MV-4-11 (cell line): Measurements from ENCODE around the gene MED13L.
A peak's percentile ranks its signal among the peaks of the same experiment; 100 is the strongest.
"Not testable (repeated sequence)": the region's sequence is repeated elsewhere in the genome, so short reads cannot be mapped to it uniquely, and the experiment has no call there.

ENCODE experiments used
- DNase-seq: peaks from one replicate; lab custom pipeline; 2025; lab: John Stamatoyannopoulos, UW

Gene MED13L

DNA sequence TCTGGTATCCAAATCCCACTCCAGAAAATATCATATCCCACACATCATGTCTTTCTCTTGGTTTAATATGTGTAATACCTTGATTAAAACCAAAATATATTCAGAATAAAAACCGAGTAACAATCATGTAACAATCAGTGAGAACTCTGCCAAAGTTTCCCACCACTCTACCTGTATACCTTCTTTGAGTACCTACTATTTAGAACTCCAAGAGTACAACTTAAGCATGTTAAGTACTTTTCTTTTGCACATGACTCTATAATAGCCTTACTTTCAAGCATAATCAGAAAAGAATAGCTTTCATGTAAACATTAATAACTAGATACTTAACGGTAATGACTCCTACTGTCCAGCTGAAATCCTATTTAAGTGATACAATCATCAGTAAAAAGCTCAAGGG lies 223.2 kb downstream of the MED13L start:
- no peak for DNase-seq

DNA sequence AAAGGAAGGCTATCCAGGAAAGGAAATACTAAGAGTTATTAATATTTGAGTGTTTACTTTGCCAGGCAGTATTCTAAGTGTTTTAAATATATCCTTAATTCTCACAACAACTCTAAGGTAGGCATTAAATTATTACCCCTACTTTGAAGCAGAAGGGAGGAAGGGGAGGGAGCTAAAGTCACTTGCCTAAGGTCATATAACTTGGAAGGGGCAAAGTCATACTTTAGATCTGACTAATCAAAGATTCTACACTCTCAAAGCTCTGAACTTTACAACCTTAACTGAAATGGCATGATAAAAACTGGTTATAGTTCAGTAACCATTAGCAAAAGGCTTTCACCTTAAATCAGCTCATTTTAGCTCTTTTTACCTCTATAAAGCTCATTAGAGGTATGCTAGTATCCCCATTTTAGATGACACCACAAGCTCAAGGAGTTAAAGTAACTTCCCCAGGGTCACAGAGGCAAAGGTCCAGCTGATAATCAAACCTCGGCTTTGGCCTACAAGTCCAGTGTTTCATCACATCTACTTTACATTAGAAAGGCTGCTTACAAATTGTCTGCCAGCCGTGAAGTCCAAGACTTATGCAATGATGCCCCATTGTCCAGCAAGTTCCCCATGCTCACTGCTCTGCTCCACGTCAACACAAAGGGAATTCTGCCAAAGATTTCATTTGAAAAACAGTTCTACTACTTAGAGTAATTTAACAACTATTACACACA lies 223.9 kb downstream of the MED13L start:
- DNase-seq, result no peak

DNA sequence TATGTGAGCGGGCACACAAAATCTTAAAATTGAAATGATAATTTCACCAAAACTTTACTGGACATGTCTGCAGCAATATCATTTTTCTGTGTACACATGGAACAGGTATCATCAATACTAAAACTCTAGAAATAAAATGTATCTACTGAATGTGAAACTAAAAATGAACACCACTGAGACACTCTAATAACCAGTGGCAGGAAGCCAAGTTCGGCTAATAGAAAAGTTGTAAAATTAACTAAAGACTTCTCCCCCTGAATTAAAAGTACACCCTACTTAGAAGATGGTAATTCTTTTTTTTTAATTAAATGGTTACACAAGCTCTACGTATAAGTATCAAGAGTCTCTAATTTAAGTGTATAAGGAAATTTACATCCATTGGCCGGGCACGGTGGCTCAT lies 227.2 kb downstream of the MED13L start:
- no peak for DNase-seq

DNA sequence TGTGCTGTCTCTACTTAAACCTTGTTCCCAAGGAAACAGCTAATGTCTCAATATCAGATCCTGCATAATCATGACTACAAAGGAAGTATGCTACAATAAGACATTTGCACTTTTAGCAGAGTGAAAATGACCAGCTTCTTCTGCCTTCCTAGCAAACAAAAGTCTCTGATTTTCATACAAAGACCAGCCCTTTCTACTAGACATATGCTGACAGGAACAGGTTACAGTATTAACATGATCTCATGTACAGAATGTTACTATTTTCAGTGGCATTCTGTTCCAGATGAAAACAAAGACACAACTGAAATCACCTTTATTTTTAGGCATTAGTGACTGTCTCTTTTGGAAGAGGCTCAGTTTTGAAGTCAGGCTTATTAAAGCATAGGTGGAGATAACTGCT lies 228.6 kb downstream of the MED13L start:
- no peak for DNase-seq

DNA sequence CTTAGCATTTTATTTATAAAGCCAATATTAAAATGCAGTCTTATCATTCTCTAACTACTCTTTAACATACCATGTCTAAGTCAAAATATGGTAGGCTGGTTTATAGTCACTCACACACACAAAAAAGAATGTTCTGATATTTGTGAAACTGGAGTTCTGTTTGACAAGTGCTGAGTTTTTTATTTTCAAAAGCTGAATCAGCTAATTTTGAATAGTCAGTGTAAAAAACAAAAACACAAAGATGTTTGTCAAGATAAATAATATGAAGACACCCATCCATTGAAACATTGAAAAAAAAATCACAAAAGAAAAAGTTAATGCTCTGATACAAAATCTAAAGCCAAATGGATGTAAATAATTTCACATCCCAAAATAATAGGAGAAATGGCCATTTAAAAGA lies 231.5 kb downstream of the MED13L start:
- DNase-seq, result no peak

DNA sequence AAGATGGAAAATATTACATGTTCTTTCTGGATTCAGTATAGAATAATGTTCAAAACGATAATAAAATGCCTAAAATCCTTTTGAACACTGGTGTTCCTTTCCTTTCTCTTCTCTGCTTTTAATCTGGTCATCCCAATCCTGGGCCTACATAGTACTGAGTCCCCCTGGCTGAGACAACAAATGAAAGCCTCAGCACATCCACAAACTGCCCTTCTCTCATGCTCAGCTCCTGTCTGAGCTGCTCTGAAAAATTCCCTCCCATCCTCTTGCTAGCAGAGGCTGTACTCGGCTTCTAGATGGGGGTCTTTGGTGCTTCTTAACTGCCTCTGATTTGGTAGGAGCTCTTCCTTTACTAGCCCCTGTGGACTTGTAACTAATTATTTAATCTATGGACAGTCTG lies 232.3 kb downstream of the MED13L start:
- DNase-seq, result no peak

DNA sequence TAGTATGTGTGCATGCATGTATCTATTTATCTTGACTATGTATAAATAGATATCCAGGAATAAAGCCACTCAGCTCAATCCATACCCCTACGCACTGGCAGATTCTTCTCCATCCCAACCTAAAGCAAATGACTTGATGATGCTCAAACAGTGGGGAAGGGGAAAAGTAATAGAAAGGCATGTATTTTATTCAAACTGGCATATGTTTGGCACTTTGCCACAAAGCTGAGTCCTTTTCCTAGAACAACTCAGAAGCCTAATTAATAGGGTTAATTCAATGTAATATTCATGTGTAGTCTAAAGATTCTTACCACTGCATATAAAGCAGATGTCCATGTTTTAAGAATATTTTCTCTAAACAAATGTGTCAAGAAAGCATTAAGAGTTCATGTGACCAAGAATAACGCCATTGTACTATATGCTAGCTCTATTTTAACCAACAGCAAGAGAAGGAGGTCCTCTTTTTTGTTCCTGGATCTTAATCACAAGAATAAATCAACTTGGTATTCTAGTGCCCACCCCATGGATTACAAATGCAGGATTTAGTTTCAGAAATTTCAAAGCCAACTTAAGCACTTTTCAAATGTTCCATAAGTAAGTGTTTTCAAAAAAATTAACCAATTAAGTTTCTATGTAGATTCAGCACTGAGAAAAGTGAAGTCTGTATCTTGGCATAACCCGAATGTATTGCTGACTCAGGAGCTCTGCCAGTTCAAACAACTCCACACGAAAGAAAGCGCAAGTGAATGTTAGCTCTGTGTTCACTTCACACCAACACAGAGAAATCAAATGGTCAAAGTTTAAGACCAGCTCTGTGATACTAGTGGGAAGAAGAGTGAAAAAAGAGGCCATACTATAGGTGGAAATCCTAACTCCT lies 233.6 kb downstream of the MED13L start:
- no peak for DNase-seq

DNA sequence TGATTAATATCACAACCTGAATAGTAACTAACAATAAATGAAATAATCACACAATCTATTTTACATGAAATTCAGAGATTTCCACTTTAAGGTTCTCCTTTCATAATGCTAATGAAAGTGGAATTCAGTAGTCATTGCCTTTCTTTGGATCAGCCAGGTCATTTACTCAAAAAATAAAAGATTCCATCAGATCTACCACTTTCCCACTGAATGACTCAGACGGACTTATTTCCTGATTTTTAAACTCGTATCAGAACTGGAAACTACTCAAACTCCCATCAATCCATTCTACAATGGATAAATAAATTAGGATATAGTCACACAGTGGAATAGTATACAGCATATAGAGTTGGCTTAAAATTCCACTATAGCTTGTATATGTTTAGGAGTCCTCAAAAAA lies 237.1 kb downstream of the MED13L start:
- DNase-seq, result no peak

DNA sequence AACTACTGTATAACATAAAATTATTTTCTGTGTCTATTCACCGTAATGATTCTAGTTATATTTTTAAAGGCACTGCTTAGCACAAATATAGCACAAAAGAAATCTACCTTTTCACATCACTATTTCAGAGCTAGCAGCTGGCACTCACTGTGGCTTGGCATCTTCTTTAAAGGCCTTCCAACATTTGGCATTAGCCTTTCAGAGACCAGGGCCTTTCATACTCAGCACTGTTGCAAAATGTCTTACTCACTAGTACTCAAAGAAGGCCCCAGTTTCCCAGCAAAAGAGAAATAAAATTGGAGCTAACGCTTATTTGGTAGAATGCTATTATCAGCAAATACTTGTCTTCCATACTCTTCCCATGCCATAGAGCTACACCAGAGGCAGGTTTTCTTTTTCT lies 238.4 kb downstream of the MED13L start:
- no peak for DNase-seq

DNA sequence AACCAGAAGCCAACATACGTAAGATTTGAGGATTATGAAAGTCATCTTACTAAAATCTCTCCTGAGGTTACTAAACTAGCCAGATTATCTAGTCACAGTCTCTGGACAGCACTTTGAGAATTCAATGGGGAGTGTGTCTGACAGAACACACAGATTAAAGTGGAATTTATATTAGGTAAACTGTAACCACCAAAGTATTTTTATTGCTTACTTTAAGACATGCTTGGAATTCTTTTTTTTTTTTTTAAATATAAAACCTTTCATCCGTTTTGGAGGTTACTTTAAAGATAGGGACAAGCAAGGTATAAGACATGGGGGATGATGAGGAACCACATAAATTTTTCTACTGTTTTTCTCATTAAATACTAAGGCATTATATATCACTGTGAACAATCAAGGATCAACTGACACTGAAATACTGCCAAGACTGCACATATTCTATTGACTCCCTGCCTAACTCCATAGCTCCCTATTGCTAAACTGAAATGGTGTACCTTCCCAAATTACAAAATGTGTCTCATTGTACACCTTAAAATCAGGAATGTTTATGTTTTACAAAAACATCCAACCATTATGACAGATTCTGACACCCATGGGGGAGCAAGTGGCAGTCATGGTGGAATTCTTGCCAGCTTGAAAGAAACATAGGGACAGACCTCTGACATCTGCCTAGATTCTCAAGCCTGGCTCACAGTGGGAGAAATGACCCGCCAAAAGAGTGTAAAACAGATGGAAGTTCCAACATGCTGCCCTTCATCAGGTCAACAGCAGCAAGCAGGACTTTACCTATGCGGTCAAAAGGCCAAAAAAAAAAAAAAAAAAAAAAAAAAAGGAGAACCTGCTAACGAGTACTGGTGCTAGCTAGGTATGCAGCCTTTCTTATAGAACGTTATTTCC lies 239.3 kb downstream of the MED13L start:
- no peak for DNase-seq

DNA sequence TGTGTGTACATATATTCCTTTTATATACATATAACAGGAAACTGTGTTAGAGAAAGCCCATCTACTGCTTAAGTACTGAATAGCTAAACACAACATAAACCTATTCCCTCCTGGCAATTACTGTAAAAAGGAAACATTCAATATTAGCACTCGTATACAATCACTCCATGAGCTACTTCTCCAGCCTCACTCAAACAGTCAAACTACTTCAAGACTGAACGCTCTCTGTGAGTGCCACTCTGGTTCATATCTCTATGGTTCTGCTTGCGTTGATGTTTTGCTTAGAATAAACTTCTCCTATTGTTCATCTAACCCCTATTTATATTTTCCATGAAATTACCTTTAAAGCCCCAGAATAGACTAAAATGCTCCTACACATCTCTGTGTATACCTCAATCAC lies 243.7 kb downstream of the MED13L start:
- DNase-seq, result no peak

DNA sequence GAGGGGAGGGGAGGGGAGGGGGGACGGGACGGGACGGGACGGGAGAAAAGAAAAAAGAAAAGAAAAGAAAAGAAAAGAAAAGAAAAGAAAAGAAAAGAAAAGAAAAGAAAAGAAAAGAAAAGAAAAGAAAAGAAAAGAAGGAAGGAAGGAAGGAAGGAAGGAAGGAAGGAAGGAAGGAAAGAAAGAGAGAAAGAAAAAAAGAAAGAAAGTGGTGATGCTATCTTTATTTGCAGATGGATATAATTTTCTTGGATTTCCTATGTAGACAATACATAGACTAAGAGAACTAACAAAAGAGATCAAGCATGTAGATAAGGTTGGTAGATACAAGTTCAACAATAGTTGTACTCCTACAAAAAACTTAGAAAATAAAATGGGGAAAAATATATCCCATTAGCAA lies 245.9 kb downstream of the MED13L start:
- DNase-seq, result not testable (repeated sequence)

DNA sequence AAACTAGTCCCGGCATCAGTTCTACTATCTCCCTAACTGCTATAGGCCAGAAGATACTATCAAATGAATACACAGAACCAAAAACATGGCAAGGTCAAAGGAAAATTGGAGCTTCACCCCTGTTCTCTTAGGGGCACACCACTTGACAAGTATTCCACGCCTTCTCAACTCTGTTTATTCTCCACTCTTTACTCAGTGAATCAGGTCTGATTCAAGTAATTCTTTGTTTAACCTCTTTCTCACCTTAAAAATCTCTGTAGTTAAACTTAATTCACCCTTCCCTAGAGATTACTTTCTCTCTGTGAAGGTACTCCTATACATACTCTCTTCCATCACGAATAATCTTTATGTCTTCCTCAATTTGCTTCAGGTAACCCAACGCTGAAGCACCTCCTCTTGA lies 248.9 kb downstream of the MED13L start:
- no peak for DNase-seq

DNA sequence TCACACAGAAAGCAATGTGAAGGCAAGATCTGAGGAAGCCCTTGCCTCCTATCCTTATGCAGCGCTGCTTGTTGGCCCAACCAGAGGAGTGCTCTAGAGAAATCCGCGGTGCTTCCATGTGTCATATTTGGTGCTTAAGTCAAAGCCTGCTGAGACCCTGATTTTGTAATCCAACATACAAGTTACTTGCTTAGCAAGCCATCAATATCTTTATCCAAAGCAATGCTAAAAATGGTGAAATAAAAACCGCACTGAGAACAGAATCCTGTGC lies 250.0 kb downstream of the MED13L start:
- peak; percentile 10 for DNase-seq

DNA sequence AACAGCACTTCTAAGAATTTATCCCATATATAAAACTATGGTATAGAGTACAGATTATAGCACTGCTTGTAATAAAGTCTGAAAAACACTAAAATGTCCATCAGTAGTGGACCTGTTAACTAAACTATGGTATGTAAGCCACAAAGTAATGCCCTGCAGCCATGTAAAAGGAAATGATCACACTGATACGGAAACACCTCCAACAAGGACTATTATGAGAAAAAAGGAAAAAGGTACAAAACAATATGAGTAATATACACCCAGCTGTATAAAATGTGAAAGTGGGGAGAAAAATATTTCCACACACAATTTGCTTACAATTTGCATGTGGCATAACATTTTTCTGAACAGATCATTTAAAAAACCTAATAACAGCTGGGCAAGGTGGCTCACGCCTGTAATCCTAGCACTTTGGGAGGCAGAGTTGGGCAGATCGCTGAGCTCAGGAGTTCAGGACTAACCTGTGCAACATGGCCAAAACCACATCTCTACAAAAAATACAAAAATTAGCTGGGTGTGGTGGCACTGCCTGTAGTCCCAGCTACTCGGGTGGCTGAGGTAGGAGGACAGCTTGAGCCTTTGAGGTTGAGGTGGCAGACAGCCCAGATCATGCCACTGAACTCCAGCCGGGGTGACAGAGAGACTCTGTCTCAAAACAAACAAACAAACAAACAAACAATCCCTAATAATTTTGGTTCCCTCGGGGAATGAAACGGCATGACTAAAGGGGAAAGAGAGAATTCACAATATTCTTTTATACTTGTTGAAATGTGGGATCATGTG lies 250.5 kb downstream of the MED13L start:
- DNase-seq, result no peak

DNA sequence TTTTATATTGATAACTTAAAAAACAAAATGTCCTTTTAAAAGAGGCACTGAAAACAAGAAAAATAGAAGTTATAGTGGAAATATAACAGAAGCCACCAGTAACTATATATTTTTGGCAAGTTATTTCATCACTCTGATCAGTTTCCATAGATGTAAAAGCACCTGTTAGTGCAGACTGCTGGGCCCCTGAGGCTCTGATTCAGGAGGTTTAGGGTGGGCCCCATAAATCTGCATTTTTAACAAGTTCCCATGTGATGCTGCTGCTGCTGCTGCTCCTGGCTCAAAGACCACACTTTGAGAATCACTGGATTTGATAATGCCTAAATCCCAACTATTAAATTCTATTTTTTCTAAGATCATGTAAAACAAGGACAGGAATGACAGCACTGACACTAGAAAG lies 251.1 kb downstream of the MED13L start:
- no peak for DNase-seq

DNA sequence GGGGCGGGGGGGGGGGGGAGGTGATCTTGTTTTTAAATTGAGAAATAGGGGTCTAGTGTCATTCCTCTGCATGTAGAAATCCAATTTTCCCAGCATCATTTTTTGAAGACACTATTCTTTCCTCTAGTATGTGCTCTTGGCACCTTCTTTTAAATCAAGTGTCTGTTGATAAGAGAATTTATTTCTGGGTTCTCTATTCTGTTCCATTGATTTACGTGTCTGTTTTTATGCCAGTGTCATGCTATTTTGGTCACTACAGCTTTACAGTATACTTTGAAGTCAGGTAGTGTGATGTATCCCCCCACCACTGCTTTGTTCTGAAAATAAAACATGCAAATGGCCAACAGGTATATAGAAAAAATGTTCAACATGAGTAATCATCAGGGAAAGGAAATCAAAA lies 252.7 kb downstream of the MED13L start:
- no peak for DNase-seq

DNA sequence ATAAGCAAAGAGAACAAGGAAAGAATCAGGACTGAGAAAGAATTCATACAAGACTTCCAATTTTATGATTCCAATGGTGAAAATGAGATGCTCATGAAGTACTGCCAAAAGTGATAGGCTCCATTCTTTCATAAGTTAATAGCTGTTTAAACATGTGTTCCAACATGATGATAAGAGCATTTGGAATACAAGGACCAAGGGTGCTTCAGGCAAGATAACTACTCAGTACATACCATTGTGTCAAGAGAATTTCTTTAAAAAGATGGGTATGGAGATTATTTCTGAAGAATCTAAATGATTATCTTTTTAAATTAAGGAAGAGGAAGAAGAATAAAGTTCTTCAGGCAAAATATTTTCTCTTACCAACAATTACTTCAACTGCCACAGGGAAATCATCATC lies 258.1 kb downstream of the MED13L start:
- DNase-seq, result no peak

DNA sequence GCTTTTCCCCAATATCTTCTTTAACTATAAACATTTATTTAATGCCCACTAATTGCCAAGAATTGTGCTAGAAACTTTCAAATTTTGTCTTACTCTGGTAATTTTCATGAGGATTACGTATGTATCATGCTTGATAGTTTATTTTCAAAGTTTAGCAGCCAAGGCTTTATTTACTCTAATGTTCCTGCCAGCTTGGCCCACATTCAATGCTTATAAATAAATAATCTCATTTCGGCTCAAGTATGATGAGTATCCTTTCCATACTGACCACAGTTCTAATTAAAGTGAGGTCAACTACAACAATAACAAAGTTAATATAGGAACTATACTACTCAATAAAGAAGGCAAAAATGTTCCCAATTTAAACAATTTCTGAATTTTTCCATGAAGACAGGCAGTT lies 259.2 kb downstream of the MED13L start:
- no peak for DNase-seq

DNA sequence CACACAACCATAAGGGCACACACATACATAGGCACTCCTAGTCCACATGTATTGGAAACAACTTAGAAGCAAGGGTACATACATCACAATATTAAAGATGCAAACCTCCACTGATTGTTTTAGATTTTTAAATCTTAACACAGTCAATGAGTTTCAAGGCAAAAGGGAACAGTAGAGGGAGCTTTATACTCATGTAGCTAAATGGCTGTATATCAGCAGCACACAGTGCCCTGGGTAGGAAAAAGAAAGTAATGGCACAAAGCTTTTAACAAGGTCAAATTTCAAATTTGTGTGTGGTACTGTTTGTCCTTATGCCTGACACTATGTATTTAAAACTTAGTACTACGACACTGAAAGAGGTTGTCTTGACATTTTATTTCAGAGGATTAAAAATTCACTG lies 262.0 kb downstream of the MED13L start:
- DNase-seq, result peak; percentile 31

DNA sequence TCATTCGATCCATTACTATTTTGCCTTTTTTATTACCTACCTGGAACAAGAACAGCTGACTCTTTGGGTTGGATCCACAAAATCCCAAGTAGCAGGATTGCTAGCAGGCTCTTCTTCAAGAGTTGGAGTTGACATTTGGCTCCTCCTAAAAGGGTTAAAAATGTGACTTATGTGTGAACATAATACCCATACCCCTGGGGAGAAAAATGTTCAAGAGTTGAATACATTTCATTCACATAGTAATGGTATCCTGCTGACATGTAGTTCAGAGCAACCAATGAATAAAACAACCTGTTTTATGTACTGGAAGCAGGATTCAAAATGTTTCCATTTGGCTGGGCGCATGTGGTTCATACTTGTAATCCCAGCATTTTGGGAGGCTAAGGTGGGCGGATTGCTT lies 264.7 kb downstream of the MED13L start:
- DNase-seq, result no peak

DNA sequence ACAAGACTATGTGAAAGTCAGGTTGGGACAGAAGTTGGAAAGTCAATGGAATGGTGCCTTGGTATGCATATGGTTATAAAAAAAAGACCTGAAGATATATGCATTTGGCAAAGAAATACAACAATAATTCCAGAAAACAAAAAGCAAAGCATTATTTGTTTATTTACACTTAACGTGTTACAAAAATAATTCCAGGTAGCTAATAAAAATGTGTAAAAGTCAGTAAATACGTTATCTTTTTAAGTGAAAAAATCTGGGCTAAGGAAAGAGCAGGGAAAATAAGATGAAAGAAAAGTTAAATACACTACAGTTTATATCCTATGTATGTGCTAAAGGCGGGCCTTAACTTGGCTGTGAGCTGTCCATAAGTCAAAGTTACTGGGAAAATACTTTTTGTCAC lies 266.3 kb downstream of the MED13L start:
- no peak for DNase-seq
